HG02938 (cell line): ENCODE results near the gene KCNMB1.

Source experiments
- ATAC-seq: cut with Tn5 transposase; IDR thresholded peaks from one replicate; pipeline ENCODE4 v1.9.1; 2021; ENCODE audit warnings: mild to moderate bottlenecking, moderate library complexity; ENCODE audit not compliant: unreplicated experiment

KCNMB1 gene

GRCh38 chr5:170416526-170416925 lies 27.4 kb upstream of the KCNMB1 start:
- no peak for ATAC-seq

GRCh38 chr5:170414786-170415185 lies 25.6 kb upstream of the KCNMB1 start:
- no peak for ATAC-seq

GRCh38 chr5:170413897-170414296 lies 24.7 kb upstream of the KCNMB1 start:
- no peak for ATAC-seq

GRCh38 chr5:170411100-170411499 lies 21.9 kb upstream of the KCNMB1 start:
- no peak for ATAC-seq

GRCh38 chr5:170410401-170410800 lies 21.2 kb upstream of the KCNMB1 start:
- no peak for ATAC-seq

GRCh38 chr5:170408877-170409660 lies 19.9 kb upstream of the KCNMB1 start:
- no peak for ATAC-seq

- no peak for ATAC-seq
Measured at GRCh38 chr5:170408226-170408625, 19.1 kb upstream of the KCNMB1 start.

- ATAC-seq: no peak
Measured at GRCh38 chr5:170407062-170407461, 17.9 kb upstream of the KCNMB1 start.

- ATAC-seq: no peak
Measured at GRCh38 chr5:170405817-170406216, 16.6 kb upstream of the KCNMB1 start.

- no peak for ATAC-seq
Measured at GRCh38 chr5:170404398-170404797, 15.2 kb upstream of the KCNMB1 start.

GRCh38 chr5:170403675-170404074 lies 14.5 kb upstream of the KCNMB1 start:
- ATAC-seq: no peak

GRCh38 chr5:170402508-170402907 lies 13.3 kb upstream of the KCNMB1 start:
- ATAC-seq: no peak

- ATAC-seq: no peak
Measured at GRCh38 chr5:170397059-170397458, 7.9 kb upstream of the KCNMB1 start.

- no peak for ATAC-seq
Measured at GRCh38 chr5:170393958-170394357, 4.8 kb upstream of the KCNMB1 start.

- ATAC-seq: no peak
Measured at GRCh38 chr5:170393235-170393634, 4.1 kb upstream of the KCNMB1 start.

- no peak for ATAC-seq
Measured at GRCh38 chr5:170390472-170390871, 1.3 kb upstream of the KCNMB1 start.

- no peak for ATAC-seq
Measured at GRCh38 chr5:170389550-170389892, 354 bp upstream of the KCNMB1 start.

GRCh38 chr5:170387775-170388639 lies 1.2 kb downstream of the KCNMB1 start:
- no peak for ATAC-seq

GRCh38 chr5:170386743-170387395 lies 2.3 kb downstream of the KCNMB1 start:
- no peak for ATAC-seq

GRCh38 chr5:170383227-170383626 lies 5.9 kb downstream of the KCNMB1 start:
- no peak for ATAC-seq

- no peak for ATAC-seq
Measured at GRCh38 chr5:170382790-170383189, 6.4 kb downstream of the KCNMB1 start.
